ENCODE data around the gene MRPS6.

The MRPS6 gene

DNA sequence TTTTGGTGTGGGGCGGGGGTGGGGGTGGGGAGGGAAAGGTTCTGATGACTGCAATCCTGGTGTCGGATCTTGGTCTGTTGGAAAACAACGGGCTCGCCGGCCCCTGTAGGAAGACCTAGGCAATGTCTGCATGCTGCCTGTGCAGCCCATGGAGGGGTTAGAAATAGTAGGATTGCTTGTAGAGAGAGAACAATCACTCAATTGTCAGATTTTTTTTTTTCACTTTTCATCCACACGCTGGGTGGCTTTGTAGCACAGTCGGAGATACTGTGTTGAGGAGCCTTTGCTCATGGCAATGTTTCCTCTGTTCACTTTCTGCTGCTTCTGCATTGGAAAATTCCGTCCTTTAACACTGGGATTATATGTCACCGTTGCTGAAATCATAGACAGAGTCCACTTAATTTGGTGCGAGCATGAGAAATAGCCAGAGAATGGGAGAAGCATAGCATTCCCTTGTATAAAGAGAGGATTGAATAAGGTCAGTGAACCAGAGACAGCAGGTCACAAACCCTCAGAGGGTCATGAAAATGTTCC lies 107.5 kb downstream of the MRPS6 start:
- H3K4me3 ChIP-seq (ENCODE audit: low read depth, low read length) = no peak overlapping the region
- no peaks in the 10 kb centered on the region for H3K4me1 ChIP-seq (ENCODE audit: control insufficient read depth, insufficient read depth, low read length, unreplicated experiment)
- peaks cover 16% of the 10 kb centered on the region for H3K27me3 ChIP-seq (ENCODE audit: insufficient read depth, low read length)
- no peak overlapping the region for H3K27ac ChIP-seq (ENCODE audit: low read depth, low read length)
- no peaks in the 10 kb centered on the region for H3K79me2 ChIP-seq (ENCODE audit: control insufficient read depth, insufficient read depth, low read length, unreplicated experiment)
- H2AFZ ChIP-seq (ENCODE audit: low read length, unreplicated experiment) = no peak overlapping the region
- H3K36me3 ChIP-seq (ENCODE audit: insufficient read depth, low read length) = no peaks in the 10 kb centered on the region

DNA sequence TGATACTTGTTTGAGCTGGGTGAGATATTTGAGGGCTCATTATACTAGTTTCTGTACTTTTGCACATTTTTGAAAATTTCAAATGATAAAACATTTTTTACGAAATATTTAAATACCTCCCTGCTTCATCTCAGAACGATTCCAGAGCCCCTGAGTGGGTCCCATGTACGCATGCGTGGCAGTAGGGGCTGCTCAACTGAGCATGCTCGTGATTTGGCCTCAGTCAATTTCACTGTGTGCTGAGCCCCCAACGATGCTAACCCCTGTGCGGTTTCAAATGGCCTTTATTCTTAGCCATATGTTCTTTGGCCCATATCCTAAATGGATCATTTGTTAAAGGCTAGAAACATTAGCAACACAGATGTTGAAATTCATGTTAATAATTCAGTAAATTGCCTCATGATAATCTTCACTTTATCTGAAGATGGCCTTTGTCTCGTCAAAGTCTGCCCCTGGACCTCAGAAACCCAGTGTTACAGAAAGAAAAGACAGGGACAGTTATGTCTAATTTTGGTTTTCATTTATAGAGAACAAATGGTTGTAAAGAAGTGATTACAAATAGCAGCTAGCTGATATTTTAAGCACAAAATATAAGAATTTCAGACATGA lies 108.2 kb downstream of the MRPS6 start:
- H3K4me1 ChIP-seq (ENCODE audit: control insufficient read depth, insufficient read depth, low read length, unreplicated experiment) = no peaks in the 10 kb centered on the region
- no peak overlapping the region for H2AFZ ChIP-seq (ENCODE audit: low read length, unreplicated experiment)
- no peak overlapping the region for H3K27ac ChIP-seq (ENCODE audit: low read depth, low read length)
- H3K27me3 ChIP-seq (ENCODE audit: insufficient read depth, low read length) = peaks cover 16% of the 10 kb centered on the region
- H3K36me3 ChIP-seq (ENCODE audit: insufficient read depth, low read length) = no peaks in the 10 kb centered on the region
- H3K4me3 ChIP-seq (ENCODE audit: low read depth, low read length) = no peak overlapping the region
- no peaks in the 10 kb centered on the region for H3K79me2 ChIP-seq (ENCODE audit: control insufficient read depth, insufficient read depth, low read length, unreplicated experiment)

DNA sequence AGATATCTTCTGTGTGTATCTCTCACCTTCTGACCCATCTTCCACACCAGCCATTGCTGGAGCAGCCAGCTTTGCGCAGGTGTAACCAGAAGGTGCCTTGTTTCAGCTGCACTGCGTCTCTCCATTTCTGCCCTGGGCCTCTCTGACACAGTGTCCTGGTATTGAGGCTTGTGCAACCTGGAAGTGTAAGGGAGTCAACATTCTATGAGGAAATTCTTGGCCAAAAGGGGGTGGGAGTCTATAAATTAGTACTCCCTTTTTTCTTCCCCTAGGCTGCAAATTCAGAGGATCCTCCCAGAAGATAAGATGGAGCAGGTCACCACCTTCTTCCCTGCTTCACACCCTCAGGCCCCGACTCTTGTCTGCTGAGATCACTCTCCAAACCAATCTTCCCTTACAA lies 109.1 kb downstream of the MRPS6 start:
- H3K27ac ChIP-seq (ENCODE audit: low read depth, low read length) = no peak overlapping the region
- H3K4me3 ChIP-seq (ENCODE audit: low read depth, low read length) = no peak overlapping the region
- no peak overlapping the region for H2AFZ ChIP-seq (ENCODE audit: low read length, unreplicated experiment)
- no peaks in the 10 kb centered on the region for H3K79me2 ChIP-seq (ENCODE audit: control insufficient read depth, insufficient read depth, low read length, unreplicated experiment)
- no peaks in the 10 kb centered on the region for H3K4me1 ChIP-seq (ENCODE audit: control insufficient read depth, insufficient read depth, low read length, unreplicated experiment)
- peaks cover 16% of the 10 kb centered on the region for H3K27me3 ChIP-seq (ENCODE audit: insufficient read depth, low read length)
- no peaks in the 10 kb centered on the region for H3K36me3 ChIP-seq (ENCODE audit: insufficient read depth, low read length)

DNA sequence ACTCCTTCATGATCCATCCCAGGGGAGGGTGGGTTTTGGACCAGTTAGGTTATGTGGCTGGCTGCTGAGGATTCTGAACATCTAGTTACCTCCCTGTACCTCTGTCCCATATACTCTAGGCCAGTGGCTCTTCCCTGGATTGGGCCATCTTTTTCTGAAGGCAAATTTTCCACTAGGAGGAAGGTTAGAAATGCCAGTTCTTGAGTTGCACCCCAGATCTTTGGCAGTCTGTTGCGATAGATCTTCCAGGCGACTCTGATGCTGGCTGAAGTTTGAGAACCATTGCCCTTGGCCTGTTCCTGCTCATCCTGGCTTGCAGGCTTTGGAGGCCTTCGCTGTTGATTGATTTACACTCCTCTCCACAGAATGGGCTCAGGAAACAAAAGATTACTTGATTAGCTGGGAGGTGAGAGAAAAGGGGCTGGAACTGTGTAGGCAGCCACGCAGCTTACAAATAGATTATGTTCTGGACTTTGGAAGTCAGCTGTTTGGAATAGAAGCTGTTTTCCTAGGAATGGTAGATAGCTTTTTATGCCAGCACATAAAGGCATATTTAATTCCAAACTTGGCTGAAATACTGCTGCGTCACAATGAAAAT lies 110.1 kb downstream of the MRPS6 start:
- no peak overlapping the region for H2AFZ ChIP-seq (ENCODE audit: low read length, unreplicated experiment)
- no peaks in the 10 kb centered on the region for H3K36me3 ChIP-seq (ENCODE audit: insufficient read depth, low read length)
- H3K27ac ChIP-seq (ENCODE audit: low read depth, low read length) = no peak overlapping the region
- H3K4me1 ChIP-seq (ENCODE audit: control insufficient read depth, insufficient read depth, low read length, unreplicated experiment) = no peaks in the 10 kb centered on the region
- H3K79me2 ChIP-seq (ENCODE audit: control insufficient read depth, insufficient read depth, low read length, unreplicated experiment) = no peaks in the 10 kb centered on the region
- peaks cover 12% of the 10 kb centered on the region for H3K27me3 ChIP-seq (ENCODE audit: insufficient read depth, low read length)
- no peak overlapping the region for H3K4me3 ChIP-seq (ENCODE audit: low read depth, low read length)

DNA sequence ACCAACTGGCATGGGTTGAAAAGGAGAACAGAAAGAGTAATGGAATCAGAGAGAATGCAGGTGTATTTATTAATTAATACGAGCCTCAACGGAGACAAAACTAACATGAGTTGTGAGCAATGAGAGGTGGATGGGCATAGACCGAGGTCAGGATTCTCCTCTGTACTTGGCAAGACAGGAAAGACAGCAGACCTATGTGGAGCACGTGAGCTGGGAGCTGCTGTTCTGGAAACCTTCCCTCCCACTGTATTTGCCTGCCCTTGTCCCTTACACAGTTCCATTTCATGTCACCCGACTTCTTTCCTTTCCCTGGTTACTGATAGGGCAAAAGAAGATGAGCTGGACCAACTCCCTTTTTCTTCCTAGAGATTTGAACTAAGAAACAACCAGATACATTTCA lies 110.9 kb downstream of the MRPS6 start:
- H3K4me1 ChIP-seq (ENCODE audit: control insufficient read depth, insufficient read depth, low read length, unreplicated experiment) = no peaks in the 10 kb centered on the region
- H3K4me3 ChIP-seq (ENCODE audit: low read depth, low read length) = no peak overlapping the region
- H3K27me3 ChIP-seq (ENCODE audit: insufficient read depth, low read length) = peaks cover 11% of the 10 kb centered on the region
- no peaks in the 10 kb centered on the region for H3K79me2 ChIP-seq (ENCODE audit: control insufficient read depth, insufficient read depth, low read length, unreplicated experiment)
- H3K27ac ChIP-seq (ENCODE audit: low read depth, low read length) = no peak overlapping the region
- H3K36me3 ChIP-seq (ENCODE audit: insufficient read depth, low read length) = no peaks in the 10 kb centered on the region
- no peak overlapping the region for H2AFZ ChIP-seq (ENCODE audit: low read length, unreplicated experiment)

DNA sequence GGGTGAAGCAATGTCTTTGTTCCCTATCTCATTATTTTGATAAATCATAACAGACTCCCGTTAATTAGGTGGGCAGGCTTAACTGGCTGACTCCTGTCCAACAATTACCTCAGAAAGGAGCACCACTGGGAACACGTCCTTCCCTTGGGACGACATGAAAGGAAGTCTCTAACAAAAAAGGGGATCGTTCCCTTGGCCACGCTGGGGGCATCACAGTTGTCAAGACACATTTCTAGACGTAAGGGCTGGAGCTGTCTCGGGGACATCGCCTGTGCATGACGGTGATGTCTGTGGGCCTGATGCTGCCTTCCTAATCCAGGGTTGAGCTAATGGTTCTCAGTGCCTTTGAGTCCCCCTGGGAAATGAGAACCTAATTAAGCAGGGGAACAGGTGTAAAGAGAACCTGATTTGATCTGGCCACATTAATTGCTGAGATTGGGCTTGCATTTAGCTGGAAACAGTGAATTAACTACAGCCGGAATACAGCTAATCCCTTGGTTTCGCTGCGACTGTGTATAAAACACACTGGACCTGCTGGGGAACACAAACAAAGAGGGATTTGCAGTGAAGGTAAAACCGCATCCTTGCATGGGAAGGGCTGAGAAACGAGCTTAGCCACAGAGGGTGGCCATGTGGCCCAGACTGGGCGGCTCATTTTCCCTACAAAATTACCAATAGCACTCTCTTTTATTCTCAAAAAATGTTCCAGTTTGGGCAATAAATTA lies 111.8 kb downstream of the MRPS6 start:
- Histone ChIP-seq H3K4me3 (ENCODE audit: low read depth, low read length) (no peak overlapping the region), H3K4me1 (ENCODE audit: control insufficient read depth, insufficient read depth, low read length, unreplicated experiment) (no peaks in the 10 kb centered on the region)

DNA sequence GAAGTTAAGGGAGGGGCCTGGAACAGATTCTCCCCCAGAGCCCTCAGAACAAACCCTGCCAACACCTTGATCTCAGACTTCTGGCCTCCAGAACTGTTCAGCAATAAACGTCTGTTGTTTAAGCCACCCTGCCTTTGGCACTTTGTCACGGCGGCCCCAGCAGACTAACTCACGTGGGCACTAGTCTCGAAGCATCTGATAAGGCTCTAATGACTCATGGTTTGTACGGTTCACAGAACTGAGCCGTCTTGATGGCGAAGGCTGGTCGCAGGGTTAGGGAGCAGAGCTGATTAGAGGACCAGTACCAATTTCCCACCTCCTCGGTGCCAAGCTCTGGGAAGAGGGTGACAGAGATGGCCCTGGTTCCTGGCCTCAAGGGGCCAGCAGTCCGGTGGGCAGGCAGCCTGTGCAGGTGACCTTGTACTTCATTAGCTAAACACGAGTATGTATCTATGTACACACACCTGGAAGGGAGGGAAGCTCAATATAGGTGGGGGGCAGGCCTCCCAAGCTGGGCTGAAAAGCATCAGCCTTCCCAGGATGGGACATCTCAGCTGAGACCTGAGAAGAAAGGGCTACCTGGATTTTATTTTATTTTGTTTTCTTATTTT lies 112.8 kb downstream of the MRPS6 start:
- Histone ChIP-seq H3K27me3 (ENCODE audit: insufficient read depth, low read length) (no peaks in the 10 kb centered on the region), H3K4me1 (ENCODE audit: control insufficient read depth, insufficient read depth, low read length, unreplicated experiment) (no peaks in the 10 kb centered on the region), H3K79me2 (ENCODE audit: control insufficient read depth, insufficient read depth, low read length, unreplicated experiment) (no peaks in the 10 kb centered on the region), H3K27ac (ENCODE audit: low read depth, low read length) (no peak overlapping the region), H3K4me3 (ENCODE audit: low read depth, low read length) (no peak overlapping the region), H2AFZ (ENCODE audit: low read length, unreplicated experiment) (no peak overlapping the region), H3K36me3 (ENCODE audit: insufficient read depth, low read length) (no peaks in the 10 kb centered on the region)

More for the DNA sequence above, 111.8 kb downstream of the MRPS6 start:
- Histone ChIP-seq H2AFZ (ENCODE audit: low read length, unreplicated experiment) (no peak overlapping the region), H3K27me3 (ENCODE audit: insufficient read depth, low read length) (peaks cover 8% of the 10 kb centered on the region), H3K36me3 (ENCODE audit: insufficient read depth, low read length) (no peaks in the 10 kb centered on the region), H3K79me2 (ENCODE audit: control insufficient read depth, insufficient read depth, low read length, unreplicated experiment) (no peaks in the 10 kb centered on the region), H3K27ac (ENCODE audit: low read depth, low read length) (no peak overlapping the region)

DNA sequence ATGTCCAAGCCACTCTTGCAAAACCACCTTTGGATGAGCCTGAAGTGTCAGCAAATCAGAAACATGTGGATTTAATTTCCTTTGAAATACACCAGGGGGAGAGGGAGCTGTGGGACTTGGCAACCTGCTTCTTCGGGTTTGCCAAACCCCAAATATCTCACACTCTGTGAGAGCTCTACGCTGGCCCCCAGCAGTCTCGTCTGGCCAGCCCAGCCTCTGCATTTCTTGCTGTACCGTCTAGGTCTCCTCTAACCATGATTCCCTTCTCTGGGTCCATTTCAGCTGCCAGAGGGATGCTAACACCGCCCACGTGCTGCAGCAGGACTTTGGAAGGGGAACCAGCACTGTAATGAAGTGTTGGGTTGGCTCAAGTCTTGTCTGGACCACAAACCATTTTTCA lies 114.6 kb downstream of the MRPS6 start:
- H3K27me3 ChIP-seq (ENCODE audit: insufficient read depth, low read length) = no peaks in the 10 kb centered on the region
- H2AFZ ChIP-seq (ENCODE audit: low read length, unreplicated experiment) = no peak overlapping the region
- no peaks in the 10 kb centered on the region for H3K79me2 ChIP-seq (ENCODE audit: control insufficient read depth, insufficient read depth, low read length, unreplicated experiment)
- no peak overlapping the region for H3K27ac ChIP-seq (ENCODE audit: low read depth, low read length)
- H3K36me3 ChIP-seq (ENCODE audit: insufficient read depth, low read length) = no peaks in the 10 kb centered on the region
- H3K4me1 ChIP-seq (ENCODE audit: control insufficient read depth, insufficient read depth, low read length, unreplicated experiment) = no peaks in the 10 kb centered on the region
- H3K4me3 ChIP-seq (ENCODE audit: low read depth, low read length) = no peak overlapping the region

DNA sequence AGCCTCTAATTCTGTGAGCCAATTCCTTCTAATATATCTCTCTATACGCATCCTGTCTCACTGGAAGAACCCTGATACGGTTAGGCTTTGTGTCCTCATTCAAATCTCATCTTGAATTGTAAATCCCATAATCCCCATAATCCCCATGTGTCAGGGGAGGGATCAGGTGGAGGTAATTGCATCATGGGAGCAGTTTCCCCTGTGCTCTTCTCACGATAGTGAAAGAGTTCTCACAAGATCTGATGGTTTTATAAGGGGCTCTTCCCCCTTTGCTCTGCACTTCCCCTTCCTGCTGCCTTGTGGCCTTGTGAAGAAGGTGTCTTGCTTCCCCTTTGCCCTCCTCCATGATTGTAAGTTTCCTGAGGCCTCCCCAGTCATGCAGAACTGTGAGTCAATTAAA lies 116.1 kb downstream of the MRPS6 start:
- H3K4me1 ChIP-seq (ENCODE audit: control insufficient read depth, insufficient read depth, low read length, unreplicated experiment) = no peaks in the 10 kb centered on the region
- H3K36me3 ChIP-seq (ENCODE audit: insufficient read depth, low read length) = no peaks in the 10 kb centered on the region
- H3K27me3 ChIP-seq (ENCODE audit: insufficient read depth, low read length) = no peaks in the 10 kb centered on the region
- no peaks in the 10 kb centered on the region for H3K79me2 ChIP-seq (ENCODE audit: control insufficient read depth, insufficient read depth, low read length, unreplicated experiment)
- no peak overlapping the region for H3K27ac ChIP-seq (ENCODE audit: low read depth, low read length)
- H3K4me3 ChIP-seq (ENCODE audit: low read depth, low read length) = no peak overlapping the region
- H2AFZ ChIP-seq (ENCODE audit: low read length, unreplicated experiment) = no peak overlapping the region

DNA sequence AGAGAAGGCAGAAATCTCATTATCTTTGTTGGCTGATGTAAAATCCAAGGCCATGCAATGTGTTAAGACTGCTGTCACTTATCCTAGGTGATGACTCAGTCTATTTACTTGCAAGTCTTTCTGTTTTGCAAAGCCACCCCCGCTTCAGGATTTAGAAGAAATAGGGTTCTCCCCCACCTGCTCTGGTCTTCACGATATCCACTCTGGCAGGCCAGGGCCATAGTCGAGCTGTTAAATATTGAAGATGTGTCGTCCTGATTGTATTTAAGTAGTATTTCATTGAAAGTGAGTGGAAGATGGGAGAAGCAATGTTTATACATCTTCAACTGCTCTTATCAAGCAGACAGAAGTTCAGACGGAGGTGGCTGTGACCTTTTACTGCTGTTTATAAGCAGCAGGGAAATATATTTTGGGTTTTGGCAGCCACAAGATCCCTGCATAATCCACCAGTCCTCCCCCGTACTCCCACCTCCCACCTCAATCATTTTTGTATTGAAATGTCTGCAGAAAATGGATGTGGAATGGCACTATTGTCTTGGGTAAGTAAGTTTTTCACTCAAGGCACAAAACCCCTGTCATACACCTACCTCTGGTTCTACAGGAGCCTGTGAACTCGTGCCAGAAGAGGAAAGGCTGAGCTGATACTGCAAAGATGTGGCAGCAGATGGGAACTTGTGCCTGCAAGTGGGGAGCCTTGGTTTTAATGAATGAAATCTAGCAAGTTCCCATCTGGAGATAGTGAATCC lies 117.4 kb downstream of the MRPS6 start:
- Histone ChIP-seq H3K27ac (ENCODE audit: low read depth, low read length) (no peak overlapping the region), H3K36me3 (ENCODE audit: insufficient read depth, low read length) (no peaks in the 10 kb centered on the region), H2AFZ (ENCODE audit: low read length, unreplicated experiment) (no peak overlapping the region), H3K4me3 (ENCODE audit: low read depth, low read length) (no peak overlapping the region), H3K79me2 (ENCODE audit: control insufficient read depth, insufficient read depth, low read length, unreplicated experiment) (no peaks in the 10 kb centered on the region), H3K27me3 (ENCODE audit: insufficient read depth, low read length) (no peaks in the 10 kb centered on the region), H3K4me1 (ENCODE audit: control insufficient read depth, insufficient read depth, low read length, unreplicated experiment) (no peaks in the 10 kb centered on the region)

Data from ACC112 (cell line).